HG03354 (cell line): Measurements from ENCODE around the gene RACK1.
A peak's percentile ranks its signal among the peaks of the same experiment; 100 is the strongest.
"Not testable (repeated sequence)": the region's sequence is repeated elsewhere in the genome, so short reads cannot be mapped to it uniquely, and the experiment has no call there.

Source experiments
- ATAC-seq: cut with Tn5 transposase; IDR thresholded peaks from one replicate; pipeline ENCODE4 v1.9.1; 2021; ENCODE audit warnings: mild to moderate bottlenecking; ENCODE audit not compliant: unreplicated experiment, poor library complexity, severe bottlenecking

Gene RACK1

GRCh38 chr5:181218795-181219124 lies 24.9 kb downstream of the RACK1 start:
- no peak for ATAC-seq

- peak; percentile 9 for ATAC-seq
Measured at GRCh38 chr5:181217803-181218062, 26.0 kb downstream of the RACK1 start.

GRCh38 chr5:181217111-181217802 lies 26.4 kb downstream of the RACK1 start:
- peak; percentile 25 for ATAC-seq

- no peak for ATAC-seq
Measured at GRCh38 chr5:181215997-181216989, 27.4 kb downstream of the RACK1 start.

- not testable (repeated sequence) for ATAC-seq
Measured at GRCh38 chr5:181214249-181214648, 29.5 kb downstream of the RACK1 start.

GRCh38 chr5:181212934-181213333 lies 30.8 kb downstream of the RACK1 start:
- no peak for ATAC-seq

- ATAC-seq, result no peak
Measured at GRCh38 chr5:181212080-181212479, 31.6 kb downstream of the RACK1 start.

GRCh38 chr5:181211208-181211607 lies 32.5 kb downstream of the RACK1 start:
- no peak for ATAC-seq

GRCh38 chr5:181210698-181211097 lies 33.0 kb downstream of the RACK1 start:
- not testable (repeated sequence) for ATAC-seq

- not testable (repeated sequence) for ATAC-seq
Measured at GRCh38 chr5:181210148-181210547, 33.6 kb downstream of the RACK1 start.

- not testable (repeated sequence) for ATAC-seq
Measured at GRCh38 chr5:181209006-181209405, 34.7 kb downstream of the RACK1 start.

- no peak for ATAC-seq
Measured at GRCh38 chr5:181207960-181208253, 35.8 kb downstream of the RACK1 start.

- ATAC-seq, result peak; percentile 39
Measured at GRCh38 chr5:181207214-181207959, 36.3 kb downstream of the RACK1 start.

- ATAC-seq, result no peak
Measured at GRCh38 chr5:181205761-181206649, 37.7 kb downstream of the RACK1 start.

- no peak for ATAC-seq
Measured at GRCh38 chr5:181204826-181205760, 38.6 kb downstream of the RACK1 start, which contains the start of gene TRIM7. Gene TRIM7 (minus strand): TSS chr5:181205196. CDS start chr5:181205110, 86 bp downstream.

- no peak for ATAC-seq
Measured at GRCh38 chr5:181204113-181204825, 39.4 kb downstream of the RACK1 start.

- no peak for ATAC-seq
Measured at GRCh38 chr5:181203777-181204112, 40.0 kb downstream of the RACK1 start.

GRCh38 chr5:181203093-181203711 lies 40.5 kb downstream of the RACK1 start:
- ATAC-seq, result no peak
